GM20000 (cell line): ENCODE data around the gene ARID5A.

Source experiments
- DNase-seq: peaks from one replicate; pipeline ENCODE4 v3.0.0; 2012; ENCODE audit warnings: low spot score
- CTCF ChIP-seq: IDR thresholded peaks from 2 replicates; pipeline ENCODE4 v1.5.1; 2012; ENCODE audit warnings: mild to moderate bottlenecking, control low read depth; ENCODE audit errors: extremely low read depth, missing control alignments

Gene ARID5A

GRCh38 chr2:96533292-96534073 lies 3.1 kb upstream of the ARID5A start:
- no peak for DNase-seq
- no peak for TF ChIP-seq CTCF

GRCh38 chr2:96534141-96534540 lies 2.4 kb upstream of the ARID5A start:
- no peak for TF ChIP-seq CTCF
- no peak for DNase-seq

- TF ChIP-seq CTCF = no peak
- no peak for DNase-seq
Observed at GRCh38 chr2:96534701-96535181, 1.8 kb upstream of the ARID5A start.

GRCh38 chr2:96535331-96535730 lies 1.2 kb upstream of the ARID5A start:
- no peak for DNase-seq
- no peak for TF ChIP-seq CTCF

- no peak for TF ChIP-seq CTCF
- peak; percentile 88 for DNase-seq
Observed at GRCh38 chr2:96537066-96537733, 648 bp downstream of the ARID5A start.

- DNase-seq = no peak
- TF ChIP-seq CTCF = no peak
Observed at GRCh38 chr2:96537734-96538486, 1.4 kb downstream of the ARID5A start.
